HL-60 (cell line): ENCODE measurements around the gene CGA.
A peak's percentile ranks its signal among the peaks of the same experiment; 100 is the strongest.
"Not testable (repeated sequence)": the region's sequence is repeated elsewhere in the genome, so short reads cannot be mapped to it uniquely, and the experiment has no call there.

Experiments
- DNase-seq, 2 experiments: peaks; one replicate each; pipeline ENCODE4 v3.0.0-alpha.2; 2010 to 2020; ENCODE audit warnings: low read depth in 1 of 2, low spot score in 1 of 2
- H3K27ac ChIP-seq: fragments of 250-450 bp; sonication (Bioruptor Pico); replicated peaks from 2 replicates; pipeline ENCODE4 v1.5.1; 2020; ENCODE audit warnings: mild to moderate bottlenecking, moderate library complexity
- H3K27me3 ChIP-seq: fragments of 250-450 bp; sonication (Bioruptor Pico); 2 replicates; pipeline ENCODE4 v1.5.1; 2021; ENCODE audit warnings: mild to moderate bottlenecking, moderate library complexity; ENCODE audit not compliant: insufficient read depth, poor library complexity, severe bottlenecking
- H3K4me3 ChIP-seq: replicated peaks from 2 replicates; pipeline ENCODE4 v1.5.1; 2011; ENCODE audit warnings: mild to moderate bottlenecking, control low read depth, low read length; ENCODE audit not compliant: insufficient read depth
- CTCF ChIP-seq: IDR thresholded peaks from one replicate; pipeline ENCODE4 v1.5.1; 2011; ENCODE audit warnings: low read length, control low read depth, inconsistent platforms; ENCODE audit not compliant: insufficient read depth
- GABPA ChIP-seq: IDR thresholded peaks from 2 replicates; pipeline ENCODE4 v1.6.1; 2012; ENCODE audit warnings: low read depth
- POLR2AphosphoS5 ChIP-seq: IDR thresholded peaks from 2 replicates; pipeline ENCODE4 v1.6.1; 2012; ENCODE audit warnings: low read depth
- REST ChIP-seq: IDR thresholded peaks from 2 replicates; pipeline ENCODE4 v1.6.1; 2012; ENCODE audit warnings: low read depth; ENCODE audit not compliant: insufficient replicate concordance
- SPI1 ChIP-seq: IDR thresholded peaks from 2 replicates; pipeline ENCODE4 v1.6.1; 2012; ENCODE audit warnings: low read depth, mild to moderate bottlenecking, borderline replicate concordance
- long read RNA-seq: library from polyadenylated mRNA; unstranded; transcript quantifications from one replicate; pipeline ENCODE4 v2.0.0, GENCODE V29; 2020

CGA gene
- long read RNA-seq: 0 reads

DNA sequence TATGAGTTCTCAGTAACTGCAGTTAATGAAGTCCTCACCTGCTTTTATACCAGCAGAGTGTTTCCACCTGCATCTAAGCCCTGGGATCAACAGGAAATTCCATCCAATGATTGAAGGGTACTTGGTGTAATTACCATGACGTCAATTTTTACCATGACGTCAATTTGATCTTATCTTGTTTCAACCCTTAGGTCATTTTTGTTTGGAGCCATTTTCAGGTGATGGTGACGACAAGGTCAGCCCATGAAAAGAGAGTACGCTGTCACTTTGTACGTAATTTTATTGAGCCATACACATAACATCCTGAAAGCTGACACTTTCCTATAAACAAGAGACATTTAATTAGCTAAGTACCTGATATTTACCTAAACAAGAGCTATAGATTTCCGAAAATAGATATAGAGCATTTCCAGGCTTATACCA is at the start of gene CGA:
TSS of gene CGA (minus strand) at position 20 of the 423 bp plus-strand sequence. CDS start 6,906 bp downstream, outside the sequence.
- peaks cover 6% of the 10 kb centered on the region for H3K27me3 ChIP-seq
- no peak for TF ChIP-seq REST
- no peak for TF ChIP-seq POLR2AphosphoS5
- TF ChIP-seq GABPA: no peak
- no peak for TF ChIP-seq SPI1
- no peak for TF ChIP-seq CTCF
- DNase-seq: no peak

GRCh38 chr6:87139927-87140326 is 45.0 kb upstream of the CGA start:
- H3K27me3 ChIP-seq, H3K27ac ChIP-seq, DNase-seq, H3K4me3 ChIP-seq: not testable (repeated sequence)

More for the DNA sequence above, at the start of gene CGA:
- no peak within 1 kb of the TSS for H3K4me3 ChIP-seq
- no peak within 1 kb of the TSS for H3K27ac ChIP-seq

DNA sequence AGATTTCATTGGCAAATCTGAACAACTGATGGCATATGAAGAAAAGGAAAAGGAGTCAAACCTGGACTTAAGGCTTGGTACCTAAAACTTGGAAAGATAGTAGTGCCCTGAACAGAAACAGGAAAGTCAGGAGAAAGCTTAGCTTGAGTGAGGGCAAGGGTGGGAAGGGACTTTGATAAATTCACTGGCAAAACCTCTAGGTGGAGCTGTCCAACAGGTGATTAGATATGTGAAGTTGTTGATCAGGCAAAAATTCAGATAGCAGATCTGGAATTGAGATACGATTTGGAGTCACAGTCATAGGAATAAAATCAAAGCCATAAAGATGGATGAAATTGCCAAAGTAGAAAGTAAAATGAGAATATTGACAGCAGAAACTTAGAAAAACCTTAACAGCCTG is 44.3 kb upstream of the CGA start:
- no peak overlapping the region for H3K4me3 ChIP-seq
- H3K27me3 ChIP-seq: no peaks in the 10 kb centered on the region
- peak in 1 of 2 experiments; percentile 52 for DNase-seq
- TF ChIP-seq CTCF: peak; percentile 45
- TF ChIP-seq REST: no peak
- no peak for TF ChIP-seq SPI1
- no peak overlapping the region for H3K27ac ChIP-seq

DNA sequence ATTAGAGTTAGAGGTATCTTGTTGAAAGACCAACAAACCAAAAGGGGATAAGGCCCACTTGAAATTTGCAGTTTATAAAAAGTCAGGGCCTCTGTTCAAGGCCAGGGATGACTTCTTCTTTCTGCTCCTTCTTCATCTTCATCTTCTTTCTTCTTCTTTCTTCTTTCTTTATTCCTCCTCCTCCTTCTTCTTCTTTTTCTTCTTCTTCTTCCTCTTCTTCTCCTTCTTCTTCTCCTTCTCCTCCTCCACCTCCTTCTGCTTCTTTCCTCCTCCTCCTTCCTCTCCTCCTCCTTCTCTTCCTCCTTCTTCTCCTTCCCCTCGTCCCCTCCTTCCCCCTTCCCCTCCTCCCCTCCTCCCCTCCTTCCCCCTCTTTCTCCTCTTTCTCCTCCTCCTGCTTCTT is 42.1 kb upstream of the CGA start:
- no peak for TF ChIP-seq GABPA
- no peaks in the 10 kb centered on the region for H3K27me3 ChIP-seq
- no peak overlapping the region for H3K27ac ChIP-seq
- DNase-seq: no peak
- H3K4me3 ChIP-seq: no peak overlapping the region

GRCh38 chr6:87127737-87128136 is 32.8 kb upstream of the CGA start:
- no peak for DNase-seq
- TF ChIP-seq SPI1 (no peak), POLR2AphosphoS5 (no peak), REST (no peak), GABPA (no peak), CTCF (no peak)
- Histone ChIP-seq H3K27ac (no peak overlapping the region), H3K4me3 (no peak overlapping the region), H3K27me3 (no peaks in the 10 kb centered on the region)
